PC-3 (cell line): ENCODE results near the gene KIF17.

Experiments
- CTCF ChIP-seq: fragments of 300-600 bp; sonication (generic); conservative IDR thresholded peaks from 2 replicates; pipeline ENCODE4 v1.5.1; 2017; ENCODE audit warnings: antibody characterized with exemption, low read depth, mild to moderate bottlenecking, low read length
- EZH2 ChIP-seq: fragments of 300-600 bp; sonication (generic); IDR thresholded peaks from one replicate; pipeline ENCODE4 v1.6.1; 2017; ENCODE audit warnings: antibody characterized with exemption, mild to moderate bottlenecking, low read length; ENCODE audit not compliant: unreplicated experiment
- EZH2phosphoT487 ChIP-seq: fragments of 300-600 bp; sonication (generic); IDR thresholded peaks from 2 replicates; pipeline ENCODE4 v1.6.1; 2018; ENCODE audit warnings: mild to moderate bottlenecking, antibody characterized with exemption, low read length, borderline replicate concordance

GRCh38 chr1:20644416-20644815, 73.4 kb downstream of the KIF17 start:
- TF ChIP-seq CTCF, result no peak
- TF ChIP-seq EZH2, result no peak
- TF ChIP-seq EZH2phosphoT487, result no peak
